HCT116 (cell line): ENCODE results near the gene DEFB110.

Source experiments
- ATF3 ChIP-seq: IDR thresholded peaks from 2 replicates; pipeline ENCODE4 v1.6.1; 2012
- CTCF ChIP-seq, 3 experiments: fragments of 200-600 bp in 1 of 3; sonication (generic) in 1 of 3; IDR thresholded peaks in 2 of 3; conservative IDR thresholded peaks in 1 of 3; 2 replicates each; pipeline ENCODE4 v1.5.1; 2012 to 2017; ENCODE audit warnings: low read depth in 2 of 3, low read length in 2 of 3, antibody characterized with exemption in 1 of 3, borderline replicate concordance in 1 of 3, control low read depth in 1 of 3, mild to moderate bottlenecking in 1 of 3, mixed read lengths in 1 of 3, mixed run types in 1 of 3, moderate library complexity in 1 of 3; ENCODE audit not compliant: insufficient read depth in 1 of 3
- EZH2 ChIP-seq: fragments of 200-600 bp; sonication (generic); IDR thresholded peaks from 2 replicates; pipeline ENCODE4 v1.6.1; 2017; ENCODE audit warnings: antibody characterized with exemption, mixed run types
- EZH2phosphoT487 ChIP-seq: fragments of 200-600 bp; IDR thresholded peaks from 2 replicates; pipeline ENCODE4 v1.6.1; 2018; ENCODE audit warnings: antibody characterized with exemption, borderline replicate concordance
- FOSL1 ChIP-seq: IDR thresholded peaks from 2 replicates; pipeline ENCODE4 v1.6.1; 2012; ENCODE audit warnings: low read depth
- MAX ChIP-seq: IDR thresholded peaks from 2 replicates; pipeline ENCODE4 v1.6.1; 2012
- POLR2A ChIP-seq: IDR thresholded peaks from 2 replicates; pipeline ENCODE4 v1.7.0; 2011; ENCODE audit warnings: borderline replicate concordance; ENCODE audit not compliant: insufficient read depth, insufficient read length; ENCODE audit errors: extremely low read depth
- SIN3A ChIP-seq: IDR thresholded peaks from 2 replicates; pipeline ENCODE4 v1.6.1; 2012; ENCODE audit warnings: low read depth
- SP1 ChIP-seq: IDR thresholded peaks from 2 replicates; pipeline ENCODE4 v1.6.1; 2012; ENCODE audit warnings: low read depth
- SRF ChIP-seq: IDR thresholded peaks from 2 replicates; pipeline ENCODE4 v1.6.1; 2012; ENCODE audit warnings: low read depth
- YY1 ChIP-seq: IDR thresholded peaks from 2 replicates; pipeline ENCODE4 v1.6.1; 2011; ENCODE audit warnings: low read length, low read depth, moderate library complexity, mild to moderate bottlenecking; ENCODE audit not compliant: insufficient replicate concordance; ENCODE audit errors: extremely low read depth
- ZBTB33 ChIP-seq: IDR thresholded peaks from 2 replicates; pipeline ENCODE4 v1.6.1; 2011; ENCODE audit warnings: mild to moderate bottlenecking, low read length, moderate library complexity; ENCODE audit not compliant: insufficient replicate concordance; ENCODE audit errors: extremely low read depth
- ZNF274 ChIP-seq: fragments of 200-500 bp; sonication (Bioruptor generic); IDR thresholded peaks from 2 replicates; pipeline ENCODE4 v1.6.1; 2014; ENCODE audit warnings: mild to moderate bottlenecking, low read depth, low read length, inconsistent platforms

GRCh38 chr6:49978332-49979226 is 43.2 kb downstream of the DEFB110 start:
- TF ChIP-seq EZH2 (no peak), YY1 (no peak), POLR2A (no peak), EZH2phosphoT487 (no peak), ZNF274 (no peak), ZBTB33 (no peak), CTCF (IDR thresholded peaks at IDR 0.05 in 2 of 3, conservative IDR thresholded peaks at IDR 0.05 in 1 of 3; ENCODE audit: borderline replicate concordance in 1 of 3, insufficient read depth in 1 of 3, low read depth in 2 of 3, low read length in 2 of 3) (no peak), FOSL1 (no peak), SP1 (no peak), ATF3 (no peak), MAX (no peak), SIN3A (no peak), SRF (no peak)
